Fibroblast of upper back skin (primary cell): ENCODE data around the gene HIPK1.
"Not testable (repeated sequence)": the region's sequence is repeated elsewhere in the genome, so short reads cannot be mapped to it uniquely, and the experiment has no call there.

Experiments
- DNase-seq: peaks from one replicate; pipeline ENCODE4 v3.0.0-alpha.2; 2013

Gene HIPK1

DNA sequence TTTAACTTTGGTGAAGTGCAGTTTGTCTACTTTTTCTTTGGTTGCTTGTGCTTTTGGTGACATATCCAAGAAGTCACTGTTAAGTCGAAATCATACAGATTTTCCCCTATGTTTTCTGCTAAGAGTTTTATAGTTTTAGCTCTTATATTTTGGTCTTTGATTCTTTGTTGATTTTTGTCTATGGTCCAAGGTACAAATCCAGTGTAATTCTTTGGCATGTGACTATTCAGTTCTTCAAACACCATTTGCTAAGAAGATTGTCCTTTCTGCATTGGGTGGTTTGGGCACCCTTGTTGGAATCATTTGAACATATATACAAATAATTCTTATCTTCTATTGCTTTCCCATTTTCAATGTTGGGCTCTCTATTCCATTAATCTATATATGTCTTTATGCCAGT is 16.2 kb downstream of the HIPK1 start:
- no peak for DNase-seq

DNA sequence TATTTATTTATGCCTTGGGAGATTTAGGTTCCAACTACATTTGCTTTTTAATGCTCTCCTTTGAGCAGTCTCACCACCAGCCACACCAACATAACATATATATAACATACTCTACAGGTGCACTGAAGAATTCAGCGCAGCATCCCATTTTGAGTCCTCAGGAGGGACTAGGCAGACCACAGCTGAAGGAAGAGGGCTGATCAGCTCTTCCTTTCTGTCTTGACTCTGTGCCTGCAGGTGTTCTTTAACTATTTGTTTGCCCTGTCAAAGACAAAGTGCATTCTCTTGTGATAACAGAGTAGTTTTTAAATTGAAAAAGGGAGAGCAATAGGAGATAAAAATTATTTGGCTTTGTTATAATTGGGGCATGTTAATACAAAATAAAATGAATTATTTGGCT is 17.0 kb downstream of the HIPK1 start:
- DNase-seq = no peak

DNA sequence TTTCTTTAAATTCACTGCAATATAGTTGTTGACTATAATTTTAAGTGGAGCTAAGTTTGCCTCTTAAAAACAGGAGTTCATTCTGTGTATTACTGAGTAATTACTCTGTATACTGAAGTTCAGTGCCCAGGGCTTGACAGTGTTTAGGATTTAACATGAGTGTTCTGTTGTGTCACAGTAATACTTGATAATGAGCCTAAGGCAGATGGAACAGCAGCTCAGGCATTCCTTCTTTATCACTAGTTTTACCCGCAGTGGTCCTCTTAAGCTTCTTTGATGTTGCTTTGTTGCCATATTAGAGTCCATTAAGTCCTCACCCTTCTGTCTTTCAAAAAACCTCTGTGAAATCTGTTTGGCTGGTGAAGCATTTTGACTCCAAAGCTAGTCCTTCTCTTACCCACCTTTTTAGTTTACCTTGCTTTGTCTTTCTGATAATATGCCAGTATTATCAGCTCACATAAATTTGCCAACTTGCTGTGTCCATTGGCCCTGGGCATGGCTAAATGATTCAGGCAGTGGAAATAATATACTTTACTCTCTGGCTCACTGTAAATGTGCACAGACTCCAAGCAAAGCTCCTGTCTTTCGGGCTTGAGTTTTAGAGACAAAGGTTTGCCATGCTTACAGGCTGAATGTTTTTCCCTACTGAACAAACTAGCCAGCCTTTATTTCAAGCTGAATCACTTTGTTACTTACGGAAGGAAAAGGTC is 17.7 kb downstream of the HIPK1 start:
- no peak for DNase-seq

DNA sequence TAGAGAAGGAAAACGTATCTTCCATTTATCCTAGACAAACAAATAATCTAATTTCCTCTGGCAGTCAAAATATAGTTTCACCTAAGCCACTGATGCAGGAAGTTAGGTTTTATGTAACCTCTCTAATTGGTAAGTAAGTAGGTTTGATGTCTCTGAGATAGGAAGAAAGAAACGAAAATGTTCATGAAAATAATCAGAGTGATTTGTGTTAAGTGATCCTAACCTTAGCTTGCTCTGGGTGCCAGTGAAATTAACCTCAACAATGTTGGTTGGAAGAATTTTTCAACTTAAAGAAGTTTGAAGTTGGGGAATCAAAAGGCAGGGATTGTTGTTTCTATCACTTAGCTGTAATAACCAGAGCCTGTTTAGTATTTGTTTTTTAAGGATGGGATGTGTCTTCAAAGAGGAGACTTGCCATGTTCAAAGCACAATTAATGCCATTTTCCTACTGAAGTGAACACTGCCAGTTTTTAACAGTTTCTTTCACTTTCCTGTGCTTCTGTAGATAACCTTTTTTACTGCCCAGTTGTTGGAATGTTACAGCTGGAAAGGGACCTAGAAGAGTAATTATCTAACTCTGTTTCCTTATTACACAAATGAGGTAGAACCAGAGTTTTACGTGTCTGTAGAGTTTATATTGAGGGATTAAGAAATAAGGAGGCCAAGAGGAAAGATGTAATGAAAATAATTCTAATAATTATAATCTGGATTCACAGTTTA is 18.4 kb downstream of the HIPK1 start:
- DNase-seq = no peak

DNA sequence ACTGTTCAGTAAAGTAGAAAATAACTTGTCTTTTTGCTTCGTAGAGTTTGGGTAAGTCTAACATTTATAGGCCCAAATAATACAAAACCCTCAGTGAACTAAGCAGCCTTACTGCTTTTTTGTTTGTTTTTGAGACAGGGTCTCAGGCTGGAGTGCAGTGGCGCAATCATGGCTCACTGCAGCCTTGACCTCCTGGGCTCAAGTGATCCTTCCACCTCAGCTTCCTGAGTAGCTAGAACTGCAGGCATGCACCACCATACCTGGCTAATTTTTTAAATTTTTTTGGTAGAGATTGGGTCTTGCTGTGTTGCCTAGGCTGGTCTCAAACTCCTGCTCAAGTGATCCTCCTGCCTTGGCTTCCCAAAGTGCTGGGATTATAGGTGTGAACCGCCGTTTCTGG is 19.0 kb downstream of the HIPK1 start:
- DNase-seq = not testable (repeated sequence)

DNA sequence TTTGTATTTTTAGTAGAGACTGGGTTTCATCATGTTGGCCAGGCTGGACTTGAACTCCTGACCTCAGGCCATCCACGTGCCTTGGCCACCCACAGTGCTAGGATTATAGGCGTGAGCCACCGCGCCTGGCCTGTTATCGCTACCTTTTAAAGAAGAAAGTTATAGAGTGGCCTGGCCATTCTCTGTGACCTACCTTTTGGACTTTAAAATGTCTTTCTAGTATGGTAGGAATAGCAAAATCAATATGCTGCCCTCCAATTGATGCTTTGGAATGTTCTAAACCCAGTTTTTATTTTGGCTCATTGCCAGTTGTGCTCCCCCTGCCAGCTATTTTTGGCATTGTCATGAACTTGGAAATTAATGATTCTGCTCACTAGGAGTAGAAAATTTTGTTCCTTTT is 19.9 kb downstream of the HIPK1 start:
- DNase-seq = peak; percentile 15

DNA sequence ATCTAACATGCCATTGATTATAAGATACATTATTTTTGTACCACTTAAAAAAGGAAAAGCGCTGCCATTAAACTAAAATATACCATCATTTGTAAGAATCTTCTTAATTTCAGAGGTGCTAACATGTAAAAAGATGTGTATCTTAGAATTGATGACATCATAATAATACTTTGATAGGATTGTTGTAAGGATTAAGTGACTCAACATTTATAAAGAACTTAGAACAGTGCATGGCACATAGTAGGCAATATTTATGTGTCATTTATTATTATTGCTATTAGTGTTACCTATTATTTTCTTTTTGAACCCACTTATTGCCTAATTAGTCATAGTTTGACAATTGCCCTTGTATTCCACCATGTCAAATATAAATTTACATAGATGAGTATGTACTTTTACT is 21.8 kb downstream of the HIPK1 start:
- no peak for DNase-seq

DNA sequence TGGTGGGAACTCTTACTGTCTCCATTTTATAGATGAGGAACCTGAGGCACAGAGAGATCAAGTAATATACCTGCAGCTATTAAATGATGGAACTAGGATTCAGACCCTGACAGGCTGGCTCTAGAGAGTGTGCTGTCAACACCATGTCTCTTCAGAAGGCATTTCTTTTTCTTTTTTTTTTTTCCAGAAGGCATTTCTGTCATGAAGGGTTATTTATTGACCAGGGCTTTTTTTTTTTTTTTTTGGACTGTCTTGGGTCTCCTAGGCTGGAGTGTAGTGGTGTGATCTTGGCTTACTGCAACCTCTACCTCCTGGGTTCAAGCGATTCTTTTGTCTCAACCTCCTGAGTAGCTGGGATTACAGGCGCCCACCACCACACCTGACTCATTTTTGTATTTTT is 22.6 kb downstream of the HIPK1 start:
- DNase-seq = no peak

DNA sequence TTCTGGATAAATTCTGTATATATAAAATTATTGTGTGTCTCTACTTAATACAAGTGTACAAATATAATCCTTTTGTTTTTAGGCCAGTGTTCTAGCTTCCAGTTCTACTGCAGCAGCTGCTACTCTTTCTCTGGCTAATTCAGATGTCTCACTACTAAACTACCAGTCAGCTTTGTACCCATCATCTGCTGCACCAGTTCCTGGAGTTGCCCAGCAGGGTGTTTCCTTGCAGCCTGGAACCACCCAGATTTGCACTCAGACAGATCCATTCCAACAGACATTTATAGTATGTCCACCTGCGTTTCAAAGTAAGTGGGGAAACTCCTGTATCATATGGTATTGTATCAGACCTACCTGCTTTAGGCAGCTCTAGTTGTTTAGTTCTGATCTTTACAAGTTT is 28.9 kb downstream of the HIPK1 start:
- DNase-seq = no peak

DNA sequence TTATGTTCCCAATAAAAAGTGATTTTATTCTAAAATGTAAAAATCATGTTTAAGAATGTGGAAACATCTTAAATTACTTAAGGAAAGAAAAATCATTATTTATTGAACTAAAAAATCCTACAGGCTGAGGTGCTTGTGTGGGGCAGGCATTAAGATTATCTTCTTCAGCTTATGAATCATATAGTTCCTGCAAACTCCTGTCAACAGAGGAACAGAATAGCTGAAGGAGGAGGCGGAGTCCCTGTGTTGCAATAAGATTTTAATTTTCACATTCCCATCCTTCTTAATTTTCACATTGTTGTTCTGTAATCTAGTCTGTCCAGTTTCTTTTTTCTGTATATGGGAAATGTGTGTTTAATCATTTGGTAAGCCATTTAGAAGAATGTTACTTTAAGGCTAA is 29.6 kb downstream of the HIPK1 start:
- no peak for DNase-seq

DNA sequence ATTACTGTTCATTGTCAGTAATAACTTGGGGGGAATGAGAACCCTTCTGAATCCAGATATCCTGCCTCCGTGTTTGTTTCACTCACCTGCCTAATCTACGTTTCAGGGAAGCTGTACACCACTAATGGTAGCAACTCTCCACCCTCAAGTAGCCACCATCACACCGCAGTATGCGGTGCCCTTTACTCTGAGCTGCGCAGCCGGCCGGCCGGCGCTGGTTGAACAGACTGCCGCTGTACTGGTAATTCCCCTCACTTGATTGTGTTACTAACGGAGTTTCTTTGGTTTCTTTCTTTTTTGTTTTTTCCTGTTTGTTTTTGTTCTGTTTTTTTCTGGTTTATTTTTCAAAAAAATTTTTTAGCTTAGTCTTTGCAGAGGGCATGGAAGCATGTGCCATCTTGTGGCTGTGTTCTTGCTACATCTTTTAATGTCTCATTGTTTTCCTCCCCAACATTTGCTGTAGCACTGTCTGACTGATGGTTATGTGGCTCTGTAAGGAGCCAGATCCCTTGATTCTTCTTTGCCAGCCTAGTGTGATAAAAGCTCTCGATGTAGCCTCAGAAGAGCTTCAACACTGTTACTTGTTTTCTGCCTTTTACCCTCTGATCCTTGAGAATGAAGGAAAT is 34.3 kb downstream of the HIPK1 start:
- DNase-seq = no peak

DNA sequence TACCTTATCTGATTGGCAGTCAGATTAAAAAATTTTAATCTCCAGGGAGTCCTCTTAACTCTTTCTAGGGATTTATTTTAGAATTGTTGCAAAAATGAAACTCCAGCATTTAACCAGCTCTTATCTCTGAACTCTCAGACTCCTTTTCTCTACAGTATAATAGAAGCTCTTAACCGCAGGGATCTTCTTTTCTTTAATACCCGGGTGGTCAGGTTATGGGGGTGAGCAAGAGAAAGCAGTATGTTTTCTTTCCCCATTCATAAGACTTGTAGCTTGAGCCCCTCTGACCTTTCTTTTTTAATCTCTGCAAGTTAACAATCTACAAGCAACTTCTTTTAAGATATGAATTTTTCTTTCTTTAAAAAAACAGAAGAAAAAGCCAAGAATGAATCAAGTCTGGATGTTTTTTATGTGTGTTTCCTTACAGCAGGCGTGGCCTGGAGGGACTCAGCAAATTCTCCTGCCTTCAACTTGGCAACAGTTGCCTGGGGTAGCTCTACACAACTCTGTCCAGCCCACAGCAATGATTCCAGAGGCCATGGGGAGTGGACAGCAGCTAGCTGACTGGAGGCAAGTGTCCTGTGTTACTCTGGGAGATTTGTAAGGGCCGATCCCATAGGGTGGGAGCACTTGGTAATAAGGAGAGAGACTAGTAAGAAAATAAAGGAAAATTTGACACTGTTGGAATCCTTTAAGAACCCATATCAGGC is 36.7 kb downstream of the HIPK1 start:
- no peak for DNase-seq

DNA sequence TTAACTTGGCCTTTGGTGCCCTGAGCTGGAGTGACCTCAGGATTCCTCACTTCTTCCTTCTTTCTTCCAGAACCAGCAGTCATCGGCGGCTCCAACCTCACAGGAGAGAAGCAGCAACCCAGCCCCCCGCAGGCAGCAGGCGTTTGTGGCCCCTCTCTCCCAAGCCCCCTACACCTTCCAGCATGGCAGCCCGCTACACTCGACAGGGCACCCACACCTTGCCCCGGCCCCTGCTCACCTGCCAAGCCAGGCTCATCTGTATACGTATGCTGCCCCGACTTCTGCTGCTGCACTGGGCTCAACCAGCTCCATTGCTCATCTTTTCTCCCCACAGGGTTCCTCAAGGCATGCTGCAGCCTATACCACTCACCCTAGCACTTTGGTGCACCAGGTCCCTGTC is 43.8 kb downstream of the HIPK1 start:
- DNase-seq = no peak

DNA sequence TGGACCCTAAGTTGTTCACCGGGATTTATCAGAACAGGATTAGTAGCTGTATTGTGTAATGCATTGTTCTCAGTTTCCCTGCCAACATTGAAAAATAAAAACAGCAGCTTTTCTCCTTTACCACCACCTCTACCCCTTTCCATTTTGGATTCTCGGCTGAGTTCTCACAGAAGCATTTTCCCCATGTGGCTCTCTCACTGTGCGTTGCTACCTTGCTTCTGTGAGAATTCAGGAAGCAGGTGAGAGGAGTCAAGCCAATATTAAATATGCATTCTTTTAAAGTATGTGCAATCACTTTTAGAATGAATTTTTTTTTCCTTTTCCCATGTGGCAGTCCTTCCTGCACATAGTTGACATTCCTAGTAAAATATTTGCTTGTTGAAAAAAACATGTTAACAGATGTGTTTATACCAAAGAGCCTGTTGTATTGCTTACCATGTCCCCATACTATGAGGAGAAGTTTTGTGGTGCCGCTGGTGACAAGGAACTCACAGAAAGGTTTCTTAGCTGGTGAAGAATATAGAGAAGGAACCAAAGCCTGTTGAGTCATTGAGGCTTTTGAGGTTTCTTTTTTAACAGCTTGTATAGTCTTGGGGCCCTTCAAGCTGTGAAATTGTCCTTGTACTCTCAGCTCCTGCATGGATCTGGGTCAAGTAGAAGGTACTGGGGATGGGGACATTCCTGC is 46.2 kb downstream of the HIPK1 start:
- DNase-seq = peak; percentile 65

DNA sequence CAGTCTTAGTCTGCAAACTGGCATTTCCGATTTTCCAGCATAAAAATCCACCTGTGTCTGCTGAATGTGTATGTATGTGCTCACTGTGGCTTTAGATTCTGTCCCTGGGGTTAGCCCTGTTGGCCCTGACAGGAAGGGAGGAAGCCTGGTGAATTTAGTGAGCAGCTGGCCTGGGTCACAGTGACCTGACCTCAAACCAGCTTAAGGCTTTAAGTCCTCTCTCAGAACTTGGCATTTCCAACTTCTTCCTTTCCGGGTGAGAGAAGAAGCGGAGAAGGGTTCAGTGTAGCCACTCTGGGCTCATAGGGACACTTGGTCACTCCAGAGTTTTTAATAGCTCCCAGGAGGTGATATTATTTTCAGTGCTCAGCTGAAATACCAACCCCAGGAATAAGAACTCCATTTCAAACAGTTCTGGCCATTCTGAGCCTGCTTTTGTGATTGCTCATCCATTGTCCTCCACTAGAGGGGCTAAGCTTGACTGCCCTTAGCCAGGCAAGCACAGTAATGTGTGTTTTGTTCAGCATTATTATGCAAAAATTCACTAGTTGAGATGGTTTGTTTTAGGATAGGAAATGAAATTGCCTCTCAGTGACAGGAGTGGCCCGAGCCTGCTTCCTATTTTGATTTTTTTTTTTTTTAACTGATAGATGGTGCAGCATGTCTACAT is 47.6 kb downstream of the HIPK1 start:
- DNase-seq = peak; percentile 58

DNA sequence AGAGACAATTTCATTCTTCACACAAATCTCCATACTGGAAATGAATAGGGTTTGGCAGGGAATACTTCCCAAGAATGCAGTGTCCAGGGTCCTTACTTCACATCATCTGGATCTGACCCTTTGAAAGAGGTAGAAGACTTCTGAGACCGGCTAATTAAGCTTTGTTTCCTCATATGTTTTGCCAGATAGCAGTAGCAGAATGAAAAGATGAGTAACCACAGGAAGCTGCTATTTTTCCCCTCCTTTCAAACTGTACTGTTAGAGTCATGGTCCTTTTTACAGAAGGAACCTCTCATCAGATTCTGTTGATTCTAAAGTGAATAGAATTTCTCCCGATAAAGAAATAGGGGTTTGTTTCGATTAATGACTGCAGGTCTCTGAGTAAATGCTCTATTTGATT is 48.8 kb downstream of the HIPK1 start:
- DNase-seq = no peak

DNA sequence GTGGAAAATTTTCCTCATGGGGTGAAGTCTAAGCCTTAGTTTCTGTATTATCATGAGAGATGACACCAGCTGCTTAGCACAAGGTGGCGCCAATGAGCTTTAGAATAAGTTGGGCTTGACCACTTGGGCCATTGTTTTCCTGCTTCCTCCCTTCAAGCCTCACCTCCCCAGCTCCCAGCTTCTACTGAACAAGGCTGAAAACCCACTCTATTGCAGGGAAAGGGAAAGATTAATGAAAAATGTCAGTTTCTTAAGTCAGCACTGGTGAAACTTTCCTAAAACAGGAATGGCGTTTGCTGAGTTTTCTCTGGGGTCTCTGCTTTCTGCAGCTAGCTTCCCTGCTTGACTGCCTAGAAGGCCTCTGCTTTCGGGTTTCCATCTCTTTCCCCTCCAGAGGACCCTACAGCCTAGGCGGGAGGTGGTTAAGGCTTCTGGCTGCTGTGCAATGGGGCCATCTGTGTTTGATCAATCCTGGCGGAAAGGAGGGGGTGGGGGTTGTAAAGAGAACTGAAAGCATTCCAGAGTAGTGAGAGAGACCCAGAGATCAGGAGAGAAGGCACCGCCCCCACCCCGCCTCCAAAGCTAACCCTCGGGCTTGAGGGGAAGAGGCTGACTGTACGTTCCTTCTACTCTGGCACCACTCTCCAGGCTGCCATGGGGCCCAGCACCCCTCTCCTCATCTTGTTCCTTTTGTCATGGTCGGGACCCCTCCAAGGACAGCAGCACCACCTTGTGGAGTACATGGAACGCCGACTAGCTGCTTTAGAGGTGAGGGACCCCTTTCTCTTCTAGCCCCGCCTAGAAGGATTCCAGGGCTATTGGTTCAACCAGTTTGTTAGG is 50.0 kb downstream of the HIPK1 start, which contains the start of gene OLFML3:
Gene OLFML3 (plus strand): TSS at position 612 of the 840 bp plus-strand sequence. CDS start 43 bp downstream, at position 655.
- DNase-seq = peak; percentile 99

DNA sequence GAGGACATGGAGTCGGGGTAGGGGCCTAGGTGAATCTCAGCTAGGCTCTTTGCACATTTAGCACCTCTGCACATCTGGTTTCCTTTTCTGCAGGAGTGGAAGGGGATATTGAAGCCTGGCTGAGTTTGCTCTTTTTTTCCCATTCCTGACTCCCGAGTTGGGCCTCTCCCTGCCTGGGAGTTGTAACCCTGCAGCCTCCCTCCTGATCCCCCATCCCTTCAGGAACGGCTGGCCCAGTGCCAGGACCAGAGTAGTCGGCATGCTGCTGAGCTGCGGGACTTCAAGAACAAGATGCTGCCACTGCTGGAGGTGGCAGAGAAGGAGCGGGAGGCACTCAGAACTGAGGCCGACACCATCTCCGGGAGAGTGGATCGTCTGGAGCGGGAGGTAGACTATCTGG is 51.0 kb downstream of the HIPK1 start:
- DNase-seq = peak; percentile 82

DNA sequence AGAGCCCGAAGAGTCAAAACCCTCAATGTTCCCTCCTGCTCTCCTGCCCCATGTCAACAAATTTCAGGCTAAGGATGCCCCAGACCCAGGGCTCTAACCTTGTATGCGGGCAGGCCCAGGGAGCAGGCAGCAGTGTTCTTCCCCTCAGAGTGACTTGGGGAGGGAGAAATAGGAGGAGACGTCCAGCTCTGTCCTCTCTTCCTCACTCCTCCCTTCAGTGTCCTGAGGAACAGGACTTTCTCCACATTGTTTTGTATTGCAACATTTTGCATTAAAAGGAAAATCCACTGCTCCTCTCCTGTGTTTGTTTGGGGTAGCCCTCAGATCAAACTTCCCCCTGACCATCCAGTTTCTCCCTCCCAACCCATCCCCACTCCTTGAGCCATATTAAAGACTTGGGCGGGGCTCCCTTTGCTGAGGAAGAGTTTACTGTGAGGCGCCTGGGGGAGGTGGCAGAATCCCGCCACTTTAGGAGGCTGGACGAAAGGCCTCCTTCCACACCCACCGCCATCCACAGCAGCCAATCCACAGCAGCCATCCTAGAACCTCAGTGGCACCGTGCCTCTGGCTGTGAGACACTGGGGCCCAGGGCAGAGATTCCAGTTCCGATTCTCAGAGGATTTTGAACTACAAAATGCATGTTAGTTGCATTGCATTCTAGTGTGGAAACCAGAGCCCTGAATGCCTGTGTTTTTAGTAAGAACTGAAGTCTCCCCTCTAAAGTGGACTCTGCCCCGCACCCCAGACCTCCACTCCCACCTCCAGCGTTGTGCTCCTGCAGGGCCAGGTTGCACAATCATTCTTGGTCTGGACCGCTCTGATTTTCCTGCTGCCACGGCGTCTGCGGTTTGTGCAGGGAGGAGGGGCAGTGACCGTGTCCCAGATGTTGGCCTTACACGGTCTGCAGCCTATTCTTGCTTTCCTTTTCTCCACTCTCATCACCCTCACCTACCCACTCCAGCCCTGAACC is 53.1 kb downstream of the HIPK1 start:
- peak; percentile 97 for DNase-seq

DNA sequence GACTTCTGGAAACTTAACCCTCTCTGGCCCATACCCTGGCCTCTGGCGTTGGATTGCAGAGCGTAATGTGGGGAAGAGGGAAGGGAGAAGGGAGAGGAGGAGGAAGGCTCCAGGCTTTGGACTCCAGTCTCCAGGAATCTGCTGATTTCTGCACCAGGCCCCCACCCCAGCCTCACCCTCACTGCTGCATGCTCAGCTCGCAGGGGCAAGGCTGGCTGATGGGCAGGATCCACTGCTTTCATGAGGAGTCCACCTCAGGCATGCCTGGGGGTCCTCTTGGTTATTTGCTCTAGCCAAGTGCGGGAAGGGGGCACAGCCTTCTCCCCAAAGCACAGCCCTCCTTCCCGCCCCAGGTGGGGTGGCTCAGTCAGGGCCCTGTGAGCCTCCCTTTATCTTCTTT is 53.8 kb downstream of the HIPK1 start:
- no peak for DNase-seq
